CD14-positive monocyte (primary cell): ENCODE results near the gene ADI1. TPM values are rescaled to one million over a fixed set of nuclear protein-coding genes. Genes with fewer than 3 reads are reported as not detected.

Experiments
- DNase-seq, 3 donors: peaks; one replicate each; pipeline ENCODE4 v3.0.0-alpha.2; 2011 to 2022
- H2AFZ ChIP-seq: 2 replicates; pipeline ENCODE4 v1.6.0; 2012; ENCODE audit warnings: mild to moderate bottlenecking, low read depth, low read length, inconsistent platforms; ENCODE audit not compliant: insufficient read depth, poor library complexity, severe bottlenecking
- H3K27ac ChIP-seq, 2 donors: 1 replicate in 1 of 2; 2 replicates in 1 of 2; pipeline ENCODE4 v1.5.1; 2012 to 2013; ENCODE audit warnings: low read length in 2 of 2, control low read depth in 1 of 2, inconsistent platforms in 1 of 2, low read depth in 1 of 2, mild to moderate bottlenecking in 1 of 2
- H3K27me3 ChIP-seq, 2 donors: one replicate each; pipeline versions ENCODE4 v1.6.0 to v1.6.1; 2011 to 2013; ENCODE audit warnings: low read length in 2 of 2; ENCODE audit not compliant: control insufficient read depth in 2 of 2, insufficient read depth in 2 of 2
- H3K36me3 ChIP-seq, 2 donors: replicated peaks in 1 of 2; 1 replicate in 1 of 2; 2 replicates in 1 of 2; pipeline versions ENCODE4 v1.5.1 to v1.6.1; 2012 to 2013; ENCODE audit warnings: low read length in 2 of 2, control low read depth in 1 of 2, inconsistent platforms in 1 of 2, mild to moderate bottlenecking in 1 of 2; ENCODE audit not compliant: insufficient read depth in 2 of 2, control insufficient read depth in 1 of 2
- H3K4me1 ChIP-seq, 2 donors: 1 replicate in 1 of 2; 2 replicates in 1 of 2; pipeline versions ENCODE4 v1.5.1 to v1.6.1; 2012 to 2013; ENCODE audit warnings: low read length in 2 of 2, control low read depth in 1 of 2, inconsistent platforms in 1 of 2, mild to moderate bottlenecking in 1 of 2, moderate library complexity in 1 of 2; ENCODE audit not compliant: insufficient read depth in 2 of 2, control insufficient read depth in 1 of 2
- H3K4me2 ChIP-seq: replicated peaks from 2 replicates; pipeline ENCODE3; 2012; ENCODE audit warnings: low read length, moderate library complexity, mild to moderate bottlenecking; ENCODE audit not compliant: poor library complexity, severe bottlenecking; ENCODE audit errors: extremely low read depth
- H3K4me3 ChIP-seq, 3 experiments: fragments of 200-600 bp in 1 of 3; sonication (generic) in 1 of 3; replicated peaks in 1 of 3; 1 replicate in 2 of 3; 2 replicates in 1 of 3; pipeline ENCODE4 v1.5.1; 2011 to 2013; ENCODE audit warnings: low read length in 3 of 3, mild to moderate bottlenecking in 3 of 3, control low read depth in 2 of 3, low read depth in 2 of 3, inconsistent platforms in 1 of 3, moderate library complexity in 1 of 3
- H3K79me2 ChIP-seq: 2 replicates; pipeline ENCODE4 v1.6.0; 2012; ENCODE audit warnings: mild to moderate bottlenecking, control low read depth, inconsistent platforms, low read length, moderate library complexity; ENCODE audit not compliant: insufficient read depth
- H3K9ac ChIP-seq: 2 replicates; pipeline ENCODE4 v1.6.0; 2017; ENCODE audit warnings: low read length, mild to moderate bottlenecking; ENCODE audit not compliant: insufficient read depth, poor library complexity, severe bottlenecking
- H3K9me3 ChIP-seq, 2 donors: replicated peaks in 1 of 2; 1 replicate in 1 of 2; 2 replicates in 1 of 2; pipeline versions ENCODE4 v1.5.1 to v1.6.1; 2012 to 2013; ENCODE audit warnings: low read length in 2 of 2, control low read depth in 1 of 2; ENCODE audit not compliant: control insufficient read depth in 1 of 2, insufficient read depth in 1 of 2
- H4K20me1 ChIP-seq: 2 replicates; pipeline ENCODE4 v1.6.0; 2012; ENCODE audit warnings: mild to moderate bottlenecking, low read length, control low read depth, moderate library complexity; ENCODE audit not compliant: insufficient read depth
- H3K27ac Mint-ChIP-seq, 7 donors: one replicate each; pipeline ENCODE4 v1.8.0; 2020; ENCODE audit warnings: mild to moderate bottlenecking in 7 of 7, mixed read lengths in 7 of 7, moderate library complexity in 6 of 7, inconsistent platforms in 2 of 7
- H3K27me3 Mint-ChIP-seq, 3 donors: one replicate each; pipeline ENCODE4 v1.8.0; 2021 to 2022; ENCODE audit warnings: low read depth in 3 of 3, mild to moderate bottlenecking in 3 of 3, mixed read lengths in 3 of 3, moderate library complexity in 3 of 3, inconsistent platforms in 1 of 3
- H3K36me3 Mint-ChIP-seq, 2 donors: one replicate each; pipeline ENCODE4 v1.8.0; 2020; ENCODE audit warnings: mixed read lengths in 2 of 2, inconsistent platforms in 1 of 2, mild to moderate bottlenecking in 1 of 2
- H3K4me1 Mint-ChIP-seq: one replicate; pipeline ENCODE4 v1.8.0; 2020; ENCODE audit warnings: mild to moderate bottlenecking, mixed read lengths
- H3K4me3 Mint-ChIP-seq, 2 donors: one replicate each; pipeline ENCODE4 v1.8.0; 2020; ENCODE audit warnings: mild to moderate bottlenecking in 2 of 2, mixed read lengths in 2 of 2, moderate library complexity in 1 of 2
- H3K9me3 Mint-ChIP-seq, 7 donors: one replicate each; pipeline ENCODE4 v1.8.0; 2020 to 2022; ENCODE audit warnings: mixed read lengths in 7 of 7, mild to moderate bottlenecking in 6 of 7, moderate library complexity in 6 of 7, inconsistent platforms in 2 of 7
- WGBS: methylation state at CpG from one replicate; pipeline ENCODE4 v1.1.5; 2013; ENCODE audit warnings: missing lambda C conversion rate; ENCODE audit not compliant: insufficient coverage; 5-methylcytosine and 5-hydroxymethylcytosine counted together
- intact Hi-C, 2 donors: fragments of 100-400 bp; cut with micrococcal nuclease; formaldehyde crosslinking; loops; one replicate each; pipeline versions ENCODE4 v1.15.0 to v1.15.1; 2023
- polyA plus RNA-seq, 3 donors: library from polyadenylated mRNA; depleted of rRNA in 1 of 3; unstranded in 2 of 3; stranded (reverse) in 1 of 3; fragments of 300-500 nt in 2 of 3; fragments of >200 nt in 1 of 3; fragmentation: Illumina TruSeq in 2 of 3; gene quantifications; 1 replicate in 2 of 3; 2 replicates in 1 of 3; pipeline ENCODE4 v1.2.3, GENCODE V29; 2012 to 2021
- TF ChIP-seq, protein P1 (sequence below): fragments of 200-600 bp; IDR thresholded peaks from one replicate; pipeline ENCODE4 v1.8.0; 2022; ENCODE audit warnings: antibody characterized with exemption, mild to moderate bottlenecking

ADI1 gene
- polyA plus RNA-seq, 3 donors: 30.5 to 89.1 (median 79.3) TPM

DNA sequence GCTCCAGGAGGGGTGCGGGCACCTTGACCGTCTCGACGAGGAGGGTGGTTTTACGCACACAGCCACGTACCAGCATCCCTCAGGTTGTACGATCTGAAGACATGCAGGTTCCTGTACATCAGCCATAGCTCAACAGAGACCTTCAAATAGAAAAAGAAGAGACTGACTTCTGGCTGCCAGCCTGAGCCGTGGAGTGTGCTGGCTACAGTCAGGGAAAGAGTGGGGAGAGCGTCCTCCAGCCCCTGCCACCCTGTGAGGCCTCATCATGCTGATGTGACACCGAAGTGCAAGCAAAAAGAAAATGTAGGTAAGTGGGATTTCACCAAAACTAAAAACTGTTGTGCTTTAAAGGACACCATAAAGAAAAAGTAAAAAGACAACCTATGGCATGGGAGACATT, 47.0 kb downstream of the ADI1 start:
- Histone ChIP-seq H3K27ac (no peak overlapping the region), H3K4me2 (no peak overlapping the region), H3K79me2 (no peaks in the 10 kb centered on the region), H3K9me3 (no peaks in the 10 kb centered on the region), H3K9ac (no peak overlapping the region), H3K36me3 (peaks cover 62 to 97% of the 10 kb centered on the region in 2 donors), H4K20me1 (no peaks in the 10 kb centered on the region), H3K4me1 (no peaks in the 10 kb centered on the region), H2AFZ (no peak overlapping the region), H3K4me3 (no peak overlapping the region), H3K27me3 (no peaks in the 10 kb centered on the region)
- no peak overlapping the region for H3K4me3 Mint-ChIP-seq
- H3K9me3 Mint-ChIP-seq: no peaks in the 10 kb centered on the region
- intact Hi-C loops: no loop called here
- 95% methylated on average over 9 of the region's 10 CpGs for WGBS
- H3K36me3 Mint-ChIP-seq: peaks cover 79 to 89% of the 10 kb centered on the region in 2 donors
- no peak overlapping the region for H3K27ac Mint-ChIP-seq
- H3K27me3 Mint-ChIP-seq: no peaks in the 10 kb centered on the region
- no peaks in the 10 kb centered on the region for H3K4me1 Mint-ChIP-seq
- DNase-seq: no peak
- TF ChIP-seq, protein P1, sequence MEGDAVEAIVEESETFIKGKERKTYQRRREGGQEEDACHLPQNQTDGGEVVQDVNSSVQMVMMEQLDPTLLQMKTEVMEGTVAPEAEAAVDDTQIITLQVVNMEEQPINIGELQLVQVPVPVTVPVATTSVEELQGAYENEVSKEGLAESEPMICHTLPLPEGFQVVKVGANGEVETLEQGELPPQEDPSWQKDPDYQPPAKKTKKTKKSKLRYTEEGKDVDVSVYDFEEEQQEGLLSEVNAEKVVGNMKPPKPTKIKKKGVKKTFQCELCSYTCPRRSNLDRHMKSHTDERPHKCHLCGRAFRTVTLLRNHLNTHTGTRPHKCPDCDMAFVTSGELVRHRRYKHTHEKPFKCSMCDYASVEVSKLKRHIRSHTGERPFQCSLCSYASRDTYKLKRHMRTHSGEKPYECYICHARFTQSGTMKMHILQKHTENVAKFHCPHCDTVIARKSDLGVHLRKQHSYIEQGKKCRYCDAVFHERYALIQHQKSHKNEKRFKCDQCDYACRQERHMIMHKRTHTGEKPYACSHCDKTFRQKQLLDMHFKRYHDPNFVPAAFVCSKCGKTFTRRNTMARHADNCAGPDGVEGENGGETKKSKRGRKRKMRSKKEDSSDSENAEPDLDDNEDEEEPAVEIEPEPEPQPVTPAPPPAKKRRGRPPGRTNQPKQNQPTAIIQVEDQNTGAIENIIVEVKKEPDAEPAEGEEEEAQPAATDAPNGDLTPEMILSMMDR: no peak

DNA sequence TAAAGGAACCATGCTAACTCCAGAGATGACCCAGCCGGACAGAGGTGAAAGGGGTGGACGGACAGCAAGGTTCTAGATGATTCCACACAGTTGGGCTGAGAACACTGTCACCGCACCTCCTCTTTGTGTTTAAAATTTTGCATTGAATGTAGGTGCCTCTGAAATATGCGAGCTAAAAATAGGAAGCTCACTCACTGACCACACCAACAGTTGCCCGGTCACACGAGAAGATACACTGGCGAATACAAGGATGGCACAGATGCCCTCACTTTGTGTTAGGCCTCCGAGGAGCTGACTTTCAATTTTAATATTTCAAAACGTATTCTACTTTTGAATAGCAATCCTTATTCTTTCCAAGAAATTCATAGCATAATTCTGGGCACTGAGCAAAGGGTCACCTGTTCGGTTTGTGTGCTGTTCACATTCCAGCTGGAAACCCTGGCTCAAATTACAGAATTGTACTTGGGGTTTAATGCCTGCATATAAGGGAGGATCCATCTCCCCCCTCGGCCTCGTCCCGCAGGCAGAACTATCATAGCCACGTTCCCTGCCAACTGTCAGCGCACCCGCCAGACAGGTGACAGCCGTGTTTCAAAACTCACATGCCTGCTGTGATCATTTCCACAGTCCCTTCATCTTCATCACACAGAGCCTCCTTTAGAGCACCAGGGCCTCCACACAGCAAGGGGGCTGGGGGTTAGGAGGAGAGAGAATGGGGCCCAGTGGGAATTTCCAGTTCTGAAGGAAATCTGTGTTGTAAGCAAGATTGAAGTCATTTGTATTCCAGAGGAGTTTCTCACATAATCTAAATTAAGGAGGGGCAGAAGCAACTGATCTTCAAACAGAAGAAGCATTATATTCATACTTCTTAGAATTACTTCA, 48.2 kb downstream of the ADI1 start:
- no peaks in the 10 kb centered on the region for H3K27me3 Mint-ChIP-seq
- no peak overlapping the region for H3K4me3 Mint-ChIP-seq
- DNase-seq: no peak
- no peaks in the 10 kb centered on the region for H3K4me1 Mint-ChIP-seq
- TF ChIP-seq, protein P1: no peak
- WGBS: 96% methylated on average over 11 of the region's 17 CpGs
- Histone ChIP-seq H2AFZ (no peak overlapping the region), H3K4me1 (no peaks in the 10 kb centered on the region), H3K9me3 (no peaks in the 10 kb centered on the region), H3K9ac (no peak overlapping the region), H3K79me2 (no peaks in the 10 kb centered on the region), H3K27me3 (no peaks in the 10 kb centered on the region), H3K4me2 (no peak overlapping the region), H3K4me3 (no peak overlapping the region), H3K27ac (no peak overlapping the region), H3K36me3 (peaks cover 64 to 100% of the 10 kb centered on the region in 2 donors), H4K20me1 (no peaks in the 10 kb centered on the region)
- intact Hi-C loops: no loop called here
- H3K27ac Mint-ChIP-seq: no peak overlapping the region
- H3K36me3 Mint-ChIP-seq: peaks cover 90 to 97% of the 10 kb centered on the region in 2 donors
- no peaks in the 10 kb centered on the region for H3K9me3 Mint-ChIP-seq
